ENCODE data around the gene NINJ1.

- TF ChIP-seq, protein P1, sequence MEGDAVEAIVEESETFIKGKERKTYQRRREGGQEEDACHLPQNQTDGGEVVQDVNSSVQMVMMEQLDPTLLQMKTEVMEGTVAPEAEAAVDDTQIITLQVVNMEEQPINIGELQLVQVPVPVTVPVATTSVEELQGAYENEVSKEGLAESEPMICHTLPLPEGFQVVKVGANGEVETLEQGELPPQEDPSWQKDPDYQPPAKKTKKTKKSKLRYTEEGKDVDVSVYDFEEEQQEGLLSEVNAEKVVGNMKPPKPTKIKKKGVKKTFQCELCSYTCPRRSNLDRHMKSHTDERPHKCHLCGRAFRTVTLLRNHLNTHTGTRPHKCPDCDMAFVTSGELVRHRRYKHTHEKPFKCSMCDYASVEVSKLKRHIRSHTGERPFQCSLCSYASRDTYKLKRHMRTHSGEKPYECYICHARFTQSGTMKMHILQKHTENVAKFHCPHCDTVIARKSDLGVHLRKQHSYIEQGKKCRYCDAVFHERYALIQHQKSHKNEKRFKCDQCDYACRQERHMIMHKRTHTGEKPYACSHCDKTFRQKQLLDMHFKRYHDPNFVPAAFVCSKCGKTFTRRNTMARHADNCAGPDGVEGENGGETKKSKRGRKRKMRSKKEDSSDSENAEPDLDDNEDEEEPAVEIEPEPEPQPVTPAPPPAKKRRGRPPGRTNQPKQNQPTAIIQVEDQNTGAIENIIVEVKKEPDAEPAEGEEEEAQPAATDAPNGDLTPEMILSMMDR (conservative IDR thresholded peaks at IDR 0.05; ENCODE audit: low read depth, low read length) = no peak
- no peak for TF ChIP-seq EZH2 (IDR thresholded peaks at IDR 0.05; ENCODE audit: low read length, unreplicated experiment)
Observed at GRCh38 chr9:93182572-93182971, 48.5 kb upstream of the NINJ1 start.
